OCI-LY1 (cell line): Measurements from ENCODE around the gene UNC13A.

Experiments used
- H2AFZ ChIP-seq: fragments of 200-600 bp; sonication (generic), shearing (Covaris generic); 2 replicates; pipeline ENCODE4 v1.6.0; 2014; ENCODE audit warnings: antibody characterized with exemption, mild to moderate bottlenecking, low read length
- H3F3A ChIP-seq: fragments of 200-600 bp; sonication (generic), shearing (Covaris generic); 2 replicates; pipeline ENCODE4 v1.6.0; 2014; ENCODE audit warnings: mild to moderate bottlenecking, antibody characterized with exemption, low read length, moderate library complexity; ENCODE audit not compliant: insufficient read depth
- H3K27ac ChIP-seq: fragments of 200-600 bp; sonication (generic); 2 replicates; pipeline ENCODE4 v1.5.1; 2014; ENCODE audit warnings: low read length, mixed run types, mild to moderate bottlenecking, low read depth; ENCODE audit not compliant: poor library complexity, severe bottlenecking
- H3K27me3 ChIP-seq: fragments of 200-600 bp; sonication (generic); 2 replicates; pipeline ENCODE4 v1.6.0; 2014; ENCODE audit warnings: antibody characterized with exemption, mild to moderate bottlenecking, low read length, moderate library complexity; ENCODE audit not compliant: insufficient read depth
- H3K36me3 ChIP-seq: fragments of 200-600 bp; sonication (generic); 2 replicates; pipeline ENCODE4 v1.6.1; 2014; ENCODE audit warnings: mild to moderate bottlenecking, antibody characterized with exemption, low read length, moderate library complexity, mixed read lengths; ENCODE audit not compliant: insufficient read depth
- H3K4me1 ChIP-seq: fragments of 200-600 bp; sonication (generic); 2 replicates; pipeline ENCODE4 v1.5.1; 2014; ENCODE audit warnings: mild to moderate bottlenecking, low read length, moderate library complexity; ENCODE audit not compliant: insufficient read depth, severe bottlenecking
- H3K4me2 ChIP-seq: fragments of 200-600 bp; sonication (generic), shearing (Covaris generic); 2 replicates; pipeline ENCODE4 v1.6.1; 2014; ENCODE audit warnings: low read length
- H3K4me3 ChIP-seq: fragments of 200-600 bp; sonication (generic); 2 replicates; pipeline ENCODE4 v1.5.1; 2014; ENCODE audit warnings: low read length, low read depth, mild to moderate bottlenecking, mixed read lengths; ENCODE audit not compliant: poor library complexity, severe bottlenecking
- H3K79me2 ChIP-seq: fragments of 200-600 bp; shearing (Covaris generic); 2 replicates; pipeline ENCODE4 v1.6.1; 2016; ENCODE audit warnings: mixed run types, low read length, mixed read lengths; ENCODE audit not compliant: insufficient read depth
- H3K9ac ChIP-seq: fragments of 200-600 bp; sonication (generic), shearing (Covaris generic); 2 replicates; pipeline ENCODE4 v1.6.1; 2014; ENCODE audit warnings: mild to moderate bottlenecking, low read length, mixed read lengths
- H3K9me2 ChIP-seq: fragments of 200-600 bp; sonication (generic), shearing (Covaris generic); 2 replicates; pipeline ENCODE4 v1.6.1; 2014; ENCODE audit warnings: low read depth, mild to moderate bottlenecking, low read length, mixed read lengths
- H3K9me3 ChIP-seq: fragments of 200-600 bp; shearing (Covaris generic); 2 replicates; pipeline ENCODE4 v1.6.1; 2014; ENCODE audit warnings: low read length, mixed read lengths
- H4K20me1 ChIP-seq: fragments of 200-600 bp; sonication (generic), shearing (Covaris generic); 2 replicates; pipeline ENCODE4 v1.6.0; 2016; ENCODE audit warnings: mild to moderate bottlenecking, low read length; ENCODE audit not compliant: insufficient read depth
- EZH2 ChIP-seq: fragments of 200-600 bp; sonication (generic), shearing (Covaris generic); IDR thresholded peaks from 2 replicates; pipeline ENCODE4 v1.8.0; 2017; ENCODE audit warnings: borderline replicate concordance, mixed run types, mild to moderate bottlenecking, antibody characterized with exemption, low read length, moderate library complexity, mixed read lengths
- TF ChIP-seq, protein P1 (sequence below): fragments of 200-600 bp; sonication (generic), shearing (Covaris generic); IDR thresholded peaks from 2 replicates; pipeline ENCODE4 v1.5.1; 2017; ENCODE audit warnings: mild to moderate bottlenecking, antibody characterized with exemption, low read length, moderate library complexity, mixed read lengths

The UNC13A gene

DNA sequence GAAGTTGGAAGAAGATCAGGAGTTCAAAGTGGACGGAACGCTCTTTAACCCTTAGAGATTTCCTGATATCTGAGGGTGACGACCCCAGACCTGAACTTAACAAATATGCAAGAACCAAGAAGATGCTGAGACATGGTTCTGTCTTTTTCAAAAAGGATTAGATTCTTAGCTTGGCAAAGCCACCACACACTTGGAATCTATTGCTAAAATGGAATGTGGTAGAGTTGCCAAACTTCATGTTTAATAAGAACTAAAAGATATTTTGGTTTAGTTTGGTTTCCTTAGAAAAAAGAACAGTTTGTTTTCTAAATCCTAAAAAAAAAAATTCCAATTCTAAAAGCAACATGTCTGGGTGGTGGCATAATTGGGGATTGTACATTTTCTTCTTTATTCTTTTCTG is 29.5 kb downstream of the UNC13A start:
- H3K79me2 ChIP-seq, result no peaks in the 10 kb centered on the region
- H3K4me2 ChIP-seq, result no peak overlapping the region
- no peaks in the 10 kb centered on the region for H4K20me1 ChIP-seq
- H3K9ac ChIP-seq, result no peak overlapping the region
- H3K27me3 ChIP-seq, result no peaks in the 10 kb centered on the region
- no peak overlapping the region for H3K4me3 ChIP-seq
- H3K9me3 ChIP-seq, result no peaks in the 10 kb centered on the region
- no peaks in the 10 kb centered on the region for H3F3A ChIP-seq
- no peaks in the 10 kb centered on the region for H3K36me3 ChIP-seq
- H2AFZ ChIP-seq, result no peak overlapping the region
- no peak overlapping the region for H3K27ac ChIP-seq
- TF ChIP-seq, protein P1, sequence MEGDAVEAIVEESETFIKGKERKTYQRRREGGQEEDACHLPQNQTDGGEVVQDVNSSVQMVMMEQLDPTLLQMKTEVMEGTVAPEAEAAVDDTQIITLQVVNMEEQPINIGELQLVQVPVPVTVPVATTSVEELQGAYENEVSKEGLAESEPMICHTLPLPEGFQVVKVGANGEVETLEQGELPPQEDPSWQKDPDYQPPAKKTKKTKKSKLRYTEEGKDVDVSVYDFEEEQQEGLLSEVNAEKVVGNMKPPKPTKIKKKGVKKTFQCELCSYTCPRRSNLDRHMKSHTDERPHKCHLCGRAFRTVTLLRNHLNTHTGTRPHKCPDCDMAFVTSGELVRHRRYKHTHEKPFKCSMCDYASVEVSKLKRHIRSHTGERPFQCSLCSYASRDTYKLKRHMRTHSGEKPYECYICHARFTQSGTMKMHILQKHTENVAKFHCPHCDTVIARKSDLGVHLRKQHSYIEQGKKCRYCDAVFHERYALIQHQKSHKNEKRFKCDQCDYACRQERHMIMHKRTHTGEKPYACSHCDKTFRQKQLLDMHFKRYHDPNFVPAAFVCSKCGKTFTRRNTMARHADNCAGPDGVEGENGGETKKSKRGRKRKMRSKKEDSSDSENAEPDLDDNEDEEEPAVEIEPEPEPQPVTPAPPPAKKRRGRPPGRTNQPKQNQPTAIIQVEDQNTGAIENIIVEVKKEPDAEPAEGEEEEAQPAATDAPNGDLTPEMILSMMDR, result no peak
- H3K9me2 ChIP-seq, result no peaks in the 10 kb centered on the region
- no peaks in the 10 kb centered on the region for H3K4me1 ChIP-seq

DNA sequence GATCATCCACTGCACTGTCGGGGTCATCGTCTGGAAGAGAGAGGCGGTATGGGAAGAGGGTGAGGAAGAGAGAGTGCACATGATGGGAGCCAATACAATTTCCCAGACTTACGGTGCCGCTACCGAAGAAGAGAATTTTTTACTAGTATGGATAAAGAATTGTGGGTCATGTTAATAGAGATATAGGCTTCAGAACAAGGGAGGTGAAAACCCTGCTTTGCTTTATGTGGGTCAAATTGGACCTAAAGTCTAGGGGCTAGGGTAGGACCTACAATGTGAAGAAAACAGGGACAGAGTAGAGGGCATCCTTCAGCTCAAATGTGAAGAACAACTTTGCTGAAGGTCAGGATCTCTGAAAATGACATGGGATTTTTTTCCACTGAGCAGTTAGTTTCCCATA is 29.9 kb downstream of the UNC13A start:
- Histone ChIP-seq H3K4me3 (no peak overlapping the region), H3K9me2 (no peaks in the 10 kb centered on the region), H3K27ac (no peak overlapping the region), H3F3A (no peaks in the 10 kb centered on the region), H3K79me2 (no peaks in the 10 kb centered on the region), H3K4me1 (no peaks in the 10 kb centered on the region), H3K36me3 (no peaks in the 10 kb centered on the region), H3K4me2 (no peak overlapping the region), H4K20me1 (no peaks in the 10 kb centered on the region), H2AFZ (no peak overlapping the region), H3K9ac (no peak overlapping the region), H3K27me3 (no peaks in the 10 kb centered on the region), H3K9me3 (no peaks in the 10 kb centered on the region)
- TF ChIP-seq EZH2, result no peak
- TF ChIP-seq, protein P1, result no peak

DNA sequence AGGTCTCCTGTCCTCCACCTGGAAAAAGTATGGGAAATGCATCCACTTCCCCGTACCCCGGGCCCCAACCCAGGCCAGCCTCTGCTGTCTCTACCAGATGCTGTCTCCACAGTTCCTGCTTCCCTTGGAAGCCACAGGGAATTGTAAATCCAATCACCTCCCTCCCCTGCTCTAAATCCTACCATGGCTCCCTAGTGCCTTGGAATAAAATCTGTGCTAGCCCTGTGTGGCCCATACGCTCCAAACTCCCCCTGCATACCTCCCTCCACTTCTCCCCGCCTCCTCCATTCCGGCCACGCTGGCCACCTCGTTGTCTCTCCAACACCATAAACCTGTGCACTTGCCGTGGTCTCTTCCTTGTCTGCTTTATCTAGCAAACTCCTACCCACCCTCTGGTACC is 31.2 kb downstream of the UNC13A start:
- Histone ChIP-seq H3F3A (no peaks in the 10 kb centered on the region), H3K4me1 (no peaks in the 10 kb centered on the region), H4K20me1 (no peaks in the 10 kb centered on the region), H3K79me2 (no peaks in the 10 kb centered on the region), H3K4me3 (no peak overlapping the region), H3K4me2 (no peak overlapping the region), H2AFZ (no peak overlapping the region), H3K9ac (no peak overlapping the region), H3K27me3 (no peaks in the 10 kb centered on the region), H3K9me2 (no peaks in the 10 kb centered on the region), H3K27ac (no peak overlapping the region), H3K9me3 (no peaks in the 10 kb centered on the region), H3K36me3 (no peaks in the 10 kb centered on the region)
- TF ChIP-seq, protein P1, result no peak
- TF ChIP-seq EZH2, result no peak
